GM18909 (cell line): ENCODE measurements around the gene RPL35.

Experiments
- ATAC-seq: cut with Tn5 transposase; IDR thresholded peaks from one replicate; pipeline ENCODE4 v1.9.1; 2021; ENCODE audit warnings: mild to moderate bottlenecking; ENCODE audit not compliant: unreplicated experiment, poor library complexity

RPL35 gene

DNA sequence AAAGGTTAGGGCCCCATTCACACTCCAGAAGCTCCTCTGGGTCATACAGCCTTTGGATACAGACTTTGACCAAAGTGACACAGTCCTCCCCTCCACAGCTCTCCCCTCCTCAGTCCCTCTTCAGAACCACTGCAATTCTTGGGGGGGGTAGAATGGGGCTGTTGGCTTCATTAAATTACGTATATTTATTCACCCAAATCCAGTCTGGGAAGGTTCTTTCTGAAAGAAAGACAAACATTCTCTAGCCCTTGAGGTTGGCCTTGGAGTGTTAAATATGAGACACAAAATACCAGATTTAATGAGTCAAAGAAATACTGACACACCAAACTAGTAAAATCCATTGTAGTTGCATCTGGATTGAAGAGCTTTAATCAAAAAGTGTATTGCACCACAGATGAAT, 16.3 kb upstream of the RPL35 start:
- no peak for ATAC-seq

DNA sequence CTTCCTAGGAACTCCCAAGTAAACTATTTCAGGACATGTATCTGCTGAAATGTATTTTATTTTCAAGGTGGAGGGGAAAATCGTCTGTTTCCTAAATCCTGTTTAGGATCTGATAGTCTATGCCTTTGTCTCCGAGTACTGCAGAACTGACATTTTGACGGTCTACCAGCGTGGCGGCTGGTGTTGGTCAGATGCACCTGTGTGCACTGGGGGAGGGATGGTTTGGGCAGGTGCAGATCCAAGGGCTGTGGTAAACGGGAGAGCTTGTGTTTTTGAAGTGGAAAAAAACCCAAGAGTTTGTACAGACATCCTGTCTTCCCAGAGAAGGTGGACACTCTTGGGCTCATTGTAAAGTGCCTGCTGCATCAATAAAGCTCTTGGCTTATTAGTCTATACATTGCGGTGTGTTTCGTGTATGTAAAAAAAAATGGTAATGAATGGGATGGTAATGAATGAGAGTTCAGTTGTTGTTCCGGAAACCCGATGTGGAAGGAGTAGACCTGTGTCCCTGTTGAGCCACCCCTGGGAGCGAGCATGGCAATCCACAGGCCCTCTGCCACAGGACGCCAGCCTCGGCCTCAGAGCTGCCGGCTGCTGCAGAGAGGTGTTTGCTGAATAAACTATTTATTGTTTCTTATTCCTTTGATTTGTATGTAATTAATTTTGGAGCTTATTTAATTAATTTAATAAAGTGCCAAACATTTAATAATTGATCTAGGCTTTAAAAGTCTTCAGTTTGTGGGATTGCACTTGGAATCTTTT, 15.4 kb upstream of the RPL35 start:
- ATAC-seq, result no peak

DNA sequence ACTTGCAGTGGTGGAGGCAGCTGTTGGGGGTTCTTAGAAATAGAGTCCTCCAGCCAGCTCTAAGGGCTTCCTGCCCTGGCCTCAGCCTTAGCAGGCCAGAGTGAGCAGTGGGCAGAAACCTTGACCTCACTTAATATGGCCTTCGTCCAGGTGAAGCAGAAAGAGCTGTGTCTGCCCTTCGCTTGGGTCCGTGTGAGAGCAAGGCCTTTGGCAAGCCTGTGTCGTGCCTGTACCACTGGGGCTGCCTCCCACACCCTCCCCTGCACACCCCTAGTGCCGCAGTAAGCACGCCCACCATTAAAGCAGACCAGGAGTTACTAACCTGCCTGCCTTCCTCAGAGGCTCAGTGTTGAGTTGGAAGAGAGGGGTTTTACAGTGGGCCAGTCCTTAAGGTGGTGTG, 13.7 kb upstream of the RPL35 start:
- ATAC-seq, result no peak

DNA sequence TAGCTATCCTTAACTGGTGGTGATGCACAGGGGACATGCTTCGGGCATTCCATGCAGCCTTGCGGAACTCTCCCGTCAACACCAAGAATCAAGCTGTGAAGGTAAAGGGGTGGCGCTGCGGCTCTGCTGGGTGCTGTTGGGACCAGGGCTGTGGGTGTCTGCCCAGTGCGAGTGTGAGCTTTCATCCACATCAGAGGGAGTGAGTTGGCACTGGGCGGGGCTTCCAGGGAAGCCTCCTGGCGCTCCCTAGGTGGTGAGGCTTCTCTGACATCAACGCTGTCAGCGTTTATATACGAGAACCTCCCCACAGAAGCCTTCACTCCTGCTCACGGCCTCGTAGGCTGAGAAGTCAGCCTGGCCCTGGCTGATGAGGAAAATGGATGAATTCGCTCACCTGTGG, 11.9 kb upstream of the RPL35 start:
- ATAC-seq, result no peak

DNA sequence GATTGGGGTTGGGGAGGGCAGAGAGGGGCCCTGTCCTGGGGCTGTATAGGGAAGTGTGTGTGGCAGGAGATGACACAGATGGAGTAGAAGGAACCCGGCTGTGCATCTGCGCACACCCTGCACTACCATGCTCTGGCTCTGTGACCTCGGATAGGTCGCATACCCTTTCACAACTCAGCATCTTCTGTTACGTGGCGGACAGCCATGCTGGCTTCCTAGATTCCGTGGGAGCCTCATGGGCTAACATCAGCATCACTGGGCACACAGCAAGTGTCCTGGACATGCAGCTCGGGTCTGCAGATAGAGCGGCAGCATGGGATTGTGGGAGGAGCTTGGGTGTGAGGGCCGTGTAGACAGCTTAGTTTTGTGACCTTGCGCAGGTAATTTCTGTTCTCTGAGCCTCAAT, 9.4 kb upstream of the RPL35 start:
- ATAC-seq, result no peak

DNA sequence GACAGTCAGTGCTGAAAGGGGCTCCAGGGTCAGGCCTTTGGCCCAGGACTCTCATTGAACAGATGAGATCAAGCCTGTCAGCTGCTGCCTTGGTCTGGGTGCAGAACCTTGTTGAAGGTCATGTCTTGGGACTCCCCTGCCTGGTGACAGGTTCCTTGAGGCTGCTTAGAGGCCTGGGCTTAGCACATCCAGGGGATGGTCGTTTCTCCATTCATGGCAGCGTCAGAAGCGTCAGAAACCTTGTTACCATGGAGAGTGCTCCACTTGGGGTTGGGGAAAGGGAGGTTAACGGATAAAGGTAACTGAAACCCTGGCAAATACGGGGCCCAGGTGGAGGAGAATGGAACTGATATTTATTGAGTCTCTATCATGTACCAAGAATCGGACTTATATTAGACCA, 9.0 kb upstream of the RPL35 start:
- no peak for ATAC-seq

DNA sequence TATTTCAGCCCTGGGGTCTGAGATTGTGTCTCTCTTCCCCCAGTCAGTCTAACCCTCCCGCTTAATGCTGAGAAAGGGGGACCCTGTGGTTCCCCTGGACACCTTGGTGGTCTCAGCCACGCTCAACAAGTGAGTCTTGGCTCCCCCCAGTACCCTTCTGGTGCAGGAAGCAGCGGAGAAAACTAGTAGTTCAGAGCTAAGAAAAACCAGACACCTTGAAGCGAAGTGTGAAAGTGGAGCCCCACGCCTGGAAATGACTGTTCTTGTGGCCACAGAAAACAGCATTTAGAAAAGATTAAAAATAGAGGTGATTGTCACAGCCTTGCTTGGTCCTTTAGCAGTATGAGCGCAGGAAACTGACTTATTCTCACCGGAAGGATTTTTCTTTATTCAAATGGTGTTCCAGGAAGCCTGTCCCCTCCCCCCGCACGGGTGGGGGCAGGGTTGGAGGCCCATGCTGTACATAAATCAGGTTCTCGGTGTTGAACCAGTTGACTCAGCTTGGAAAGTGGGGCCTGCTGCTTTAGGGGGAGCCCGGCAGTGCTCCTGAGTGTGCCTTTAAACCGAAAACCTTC, 8.3 kb upstream of the RPL35 start:
- peak; percentile 31 for ATAC-seq

DNA sequence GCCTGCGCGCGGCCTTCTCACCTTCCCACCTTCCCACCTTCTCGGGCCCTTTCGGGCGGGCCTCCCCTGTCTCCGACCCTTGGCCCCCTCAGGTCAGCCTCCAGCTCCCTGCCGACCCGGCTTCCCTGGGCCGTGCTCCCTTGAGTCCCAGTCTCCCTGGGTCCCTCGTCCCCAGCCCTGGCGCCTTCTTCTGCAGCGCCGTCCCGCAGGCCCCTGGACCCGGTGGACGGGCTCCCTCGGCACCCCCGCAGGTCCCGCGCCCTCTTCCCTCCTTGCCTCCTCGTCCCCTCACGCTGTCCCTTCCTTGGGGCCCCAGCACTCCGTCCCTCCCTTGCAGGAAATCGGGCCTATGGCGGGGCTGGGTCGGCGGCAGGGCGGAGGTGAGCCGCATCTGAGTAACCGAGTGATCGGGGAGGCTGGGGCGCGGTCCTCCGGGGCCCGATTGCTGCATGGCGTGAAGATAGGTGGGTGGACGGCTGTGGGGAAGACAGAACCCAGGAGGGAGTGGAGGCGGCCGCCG, 7.8 kb upstream of the RPL35 start:
- peak; percentile 17 for ATAC-seq

DNA sequence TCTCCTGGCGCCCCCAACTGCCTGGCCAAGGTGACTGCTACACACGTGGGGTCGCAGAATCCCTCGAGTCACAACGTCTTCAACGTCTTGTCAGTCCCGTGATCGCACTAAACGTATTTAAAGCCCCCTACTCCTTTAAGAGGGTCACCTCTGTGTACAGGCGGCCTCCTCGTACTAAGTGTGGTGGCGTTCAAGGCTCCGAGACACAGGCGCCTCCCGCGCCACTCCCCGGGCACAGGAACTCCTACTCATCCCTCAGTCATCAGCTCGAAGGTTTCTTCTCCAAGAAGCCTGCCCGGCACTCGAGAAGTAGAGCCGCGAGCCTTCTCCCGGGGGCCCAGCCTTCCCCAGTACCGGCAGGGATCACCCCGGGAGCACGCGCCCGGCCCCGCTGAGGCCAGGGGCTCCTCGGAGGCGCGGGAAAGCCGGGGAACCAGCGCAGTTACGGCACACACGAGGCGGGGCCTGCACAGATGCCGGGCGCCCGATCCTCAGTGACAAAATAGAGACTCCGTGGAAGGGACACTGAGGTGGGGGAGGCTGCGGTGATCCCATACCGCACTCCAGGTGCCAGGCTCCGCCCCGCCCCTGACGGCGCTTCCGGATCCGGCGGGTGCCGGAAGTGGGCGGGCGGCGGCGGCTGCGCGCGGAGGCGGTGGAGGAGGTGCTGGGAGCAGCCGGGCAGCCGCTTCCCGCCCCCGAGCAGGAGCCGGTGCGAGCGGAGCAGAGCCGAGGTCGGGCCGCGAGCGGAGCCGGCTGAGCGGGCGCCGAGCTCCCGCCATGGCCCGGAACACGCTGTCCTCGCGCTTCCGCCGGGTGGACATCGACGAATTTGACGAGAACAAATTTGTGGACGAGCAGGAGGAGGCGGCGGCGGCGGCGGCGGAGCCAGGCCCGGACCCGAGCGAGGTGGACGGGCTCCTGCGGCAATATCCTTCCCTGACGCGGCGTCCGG, 7.0 kb upstream of the RPL35 start:
- ATAC-seq, result peak; percentile 77

DNA sequence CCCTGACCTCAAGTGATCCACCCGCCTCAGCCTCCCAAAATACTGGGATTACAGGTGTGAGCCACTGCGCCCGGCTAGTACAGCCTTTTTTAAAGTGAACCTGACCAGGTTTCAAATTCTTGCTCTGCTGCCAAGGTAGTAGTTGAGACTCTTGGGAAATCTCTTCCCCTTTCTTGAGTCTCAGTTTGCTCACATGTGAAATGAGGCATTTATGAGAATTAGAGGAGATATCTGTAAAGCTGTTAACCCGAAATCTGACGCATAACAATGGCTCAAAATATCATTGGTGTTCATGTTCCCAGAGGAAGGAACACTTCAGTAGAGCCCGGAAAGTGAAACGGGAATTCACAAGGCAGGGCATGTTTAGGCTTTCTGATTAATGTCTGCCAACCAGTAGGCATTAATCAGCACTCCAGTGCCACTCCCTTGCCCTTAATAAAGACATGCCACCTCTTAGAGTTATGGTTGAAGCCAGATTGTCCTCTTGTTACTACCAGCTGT, 1.7 kb upstream of the RPL35 start:
- no peak for ATAC-seq

DNA sequence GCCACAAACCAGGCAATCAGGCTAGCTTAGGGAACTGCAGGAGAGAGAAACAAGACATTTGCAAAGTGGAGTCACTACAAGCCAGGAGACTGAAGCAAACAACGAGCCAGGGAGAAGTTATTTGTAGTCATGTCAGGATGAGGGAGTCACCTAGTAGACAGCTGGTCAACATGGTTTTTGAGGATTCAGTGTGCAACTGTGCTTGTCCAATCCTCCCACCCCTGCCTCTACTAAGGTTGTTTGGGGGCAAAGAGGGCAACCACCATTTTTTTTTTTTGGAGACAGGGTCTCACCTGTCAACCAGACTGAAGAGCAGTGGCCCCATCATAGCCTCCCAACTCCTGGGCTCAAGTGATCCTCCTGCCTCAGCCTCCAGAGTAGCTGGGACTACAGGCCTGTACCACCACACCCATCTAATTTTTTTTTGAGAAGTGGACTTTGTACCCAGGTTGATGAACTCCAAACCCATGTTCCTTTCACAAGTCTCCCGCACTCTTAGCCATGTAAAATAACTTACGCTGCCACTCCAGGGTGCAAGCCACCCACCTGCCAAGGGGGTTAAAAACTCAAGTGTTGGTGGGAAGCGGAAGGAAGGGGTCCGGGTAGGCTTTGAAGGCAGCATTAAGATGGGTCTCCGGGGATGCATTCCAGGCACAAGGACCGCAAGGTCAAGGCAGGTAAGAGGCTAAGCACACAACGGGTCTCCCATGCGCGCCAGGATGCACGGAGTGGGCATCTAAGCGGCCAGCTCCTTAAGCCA, 995 bp downstream of the RPL35 start:
- ATAC-seq, result no peak

DNA sequence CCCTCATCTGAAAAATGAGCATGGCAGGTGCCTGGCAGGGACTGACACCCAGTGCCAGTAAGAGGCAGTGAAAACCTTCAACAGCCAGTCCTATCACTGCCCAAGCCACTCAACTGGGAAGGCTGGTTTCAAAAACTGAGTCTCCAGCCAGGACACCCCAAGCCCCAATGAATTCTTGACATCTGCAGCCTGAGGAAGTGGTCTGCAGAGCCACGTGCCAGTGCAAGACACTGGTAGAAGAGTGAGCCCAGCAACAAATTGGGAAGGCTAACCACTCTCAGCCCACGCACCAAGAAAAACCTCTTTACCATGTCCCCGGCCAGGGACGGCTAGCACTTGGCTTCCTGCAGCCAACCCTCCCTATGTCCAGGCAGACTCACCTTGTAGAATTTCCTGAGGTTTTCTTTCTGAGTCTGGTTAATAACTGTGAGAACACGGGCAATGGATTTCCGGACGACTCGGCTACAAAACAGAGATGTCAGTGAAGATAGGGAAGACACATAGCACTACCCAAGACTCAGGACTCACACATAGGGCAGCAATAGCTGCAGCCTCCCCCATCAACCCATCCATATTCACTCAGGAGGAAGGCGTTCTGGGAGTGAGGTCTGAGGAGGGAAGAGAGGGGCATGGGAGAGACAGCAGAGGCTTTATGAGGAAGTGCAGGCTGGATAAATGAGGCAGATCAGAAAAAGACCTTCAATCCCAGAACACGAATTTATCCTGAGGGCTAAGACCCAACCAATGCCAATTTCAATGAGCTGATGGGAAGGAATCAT, 1.8 kb downstream of the RPL35 start:
- ATAC-seq, result no peak

DNA sequence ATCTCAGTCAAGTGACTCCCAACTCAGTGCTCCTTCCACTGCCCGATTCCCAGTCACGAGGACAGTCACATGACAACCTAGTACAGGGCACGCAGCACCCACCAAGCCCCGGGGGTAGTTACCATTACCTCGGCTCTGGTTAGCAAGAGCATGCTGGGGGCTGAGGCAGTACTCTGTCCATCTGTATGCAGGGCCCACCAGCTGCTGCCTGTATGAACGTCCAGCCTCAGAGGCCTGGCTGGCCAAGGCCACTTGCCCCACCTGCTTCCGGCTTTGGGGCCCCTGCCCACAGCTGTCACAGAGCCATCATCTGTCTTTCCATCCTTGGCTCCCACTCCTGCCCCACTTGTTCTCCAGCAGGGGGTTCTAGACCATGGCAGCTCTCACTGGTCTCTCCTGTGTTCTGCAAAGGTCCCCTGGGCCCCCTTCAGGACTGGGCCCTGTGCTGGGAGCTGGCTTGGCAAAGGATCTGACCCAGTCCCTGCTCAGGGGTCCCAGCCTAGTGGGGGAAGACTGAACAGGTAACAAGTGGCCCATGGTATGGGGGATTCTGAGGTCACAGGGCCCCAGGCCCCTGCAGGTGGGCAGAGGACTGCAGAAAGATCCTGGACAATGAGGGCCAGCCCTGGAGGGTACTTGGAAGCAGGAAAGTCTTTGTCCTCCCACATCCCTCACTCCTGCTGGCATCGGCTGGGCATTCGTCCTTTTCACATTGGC, 3.3 kb downstream of the RPL35 start:
- ATAC-seq, result no peak

DNA sequence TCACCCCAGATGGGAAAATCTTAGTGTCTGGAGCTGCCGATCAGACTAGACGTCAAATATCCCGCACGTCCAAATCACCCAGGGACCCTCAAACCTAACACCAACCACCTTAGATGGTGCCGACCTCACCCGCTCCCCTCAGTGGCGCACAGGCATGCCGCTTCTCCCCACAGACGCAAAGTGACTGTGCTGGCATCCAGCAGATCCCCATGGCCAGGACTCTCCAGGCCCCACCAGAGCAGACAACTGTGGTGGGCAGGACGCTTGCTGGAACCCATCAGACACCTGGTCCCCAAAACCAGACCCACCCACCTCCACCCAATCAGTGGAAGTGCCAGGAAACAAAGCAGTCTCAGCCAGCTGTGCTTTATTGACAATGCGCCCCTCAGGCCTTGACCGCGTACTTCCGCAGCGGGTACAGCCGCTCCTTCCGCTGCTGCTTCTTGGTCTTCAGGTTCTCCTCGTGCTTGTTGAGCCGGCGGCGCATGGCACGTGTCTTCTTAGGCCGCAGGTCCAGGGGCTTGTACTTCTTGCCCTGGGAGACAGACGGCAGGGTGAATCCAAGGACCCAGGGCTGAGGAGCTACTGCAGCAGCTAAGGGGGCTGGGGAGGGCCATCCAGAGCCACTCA, 4.1 kb downstream of the RPL35 start:
- ATAC-seq, result no peak

DNA sequence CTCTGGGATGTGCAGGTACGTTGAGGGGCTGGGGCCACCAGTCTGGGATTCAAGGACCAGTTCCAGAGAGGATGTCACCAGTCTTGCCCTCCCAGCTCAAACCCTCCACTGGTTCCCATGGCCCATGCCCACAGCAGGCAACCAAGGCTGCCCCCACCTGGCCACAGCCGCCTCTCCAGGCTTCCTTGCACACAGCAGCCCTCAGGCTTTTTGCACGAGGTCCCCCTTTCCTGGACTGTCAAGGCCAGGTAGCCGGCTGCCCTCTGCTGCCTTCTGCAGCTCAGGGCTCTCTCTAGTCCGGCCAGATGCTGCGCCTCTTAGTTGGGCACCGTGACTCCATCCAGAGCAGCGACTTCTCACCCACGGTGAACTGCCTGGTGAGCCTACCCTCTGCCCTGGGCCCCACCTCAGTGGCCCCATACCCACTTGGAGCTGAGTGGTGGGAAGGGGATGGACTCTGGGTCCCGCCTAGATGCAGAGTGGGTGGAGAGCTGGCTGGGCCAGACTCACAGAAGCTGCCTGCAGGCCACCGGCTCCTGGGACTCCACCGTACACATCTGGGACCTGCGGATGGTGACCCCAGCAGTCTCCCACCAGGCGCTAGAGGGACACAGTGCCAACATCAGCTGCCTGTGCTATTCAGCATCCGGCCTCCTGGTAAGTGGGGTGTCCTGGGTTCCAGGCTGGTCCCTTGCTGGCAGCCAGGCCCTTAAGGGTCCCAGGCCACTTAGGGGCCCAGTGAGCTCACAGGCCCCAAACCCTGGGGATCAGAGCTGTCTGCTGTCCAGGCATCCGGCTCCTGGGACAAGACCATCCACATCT, 5.6 kb downstream of the RPL35 start:
- no peak for ATAC-seq

DNA sequence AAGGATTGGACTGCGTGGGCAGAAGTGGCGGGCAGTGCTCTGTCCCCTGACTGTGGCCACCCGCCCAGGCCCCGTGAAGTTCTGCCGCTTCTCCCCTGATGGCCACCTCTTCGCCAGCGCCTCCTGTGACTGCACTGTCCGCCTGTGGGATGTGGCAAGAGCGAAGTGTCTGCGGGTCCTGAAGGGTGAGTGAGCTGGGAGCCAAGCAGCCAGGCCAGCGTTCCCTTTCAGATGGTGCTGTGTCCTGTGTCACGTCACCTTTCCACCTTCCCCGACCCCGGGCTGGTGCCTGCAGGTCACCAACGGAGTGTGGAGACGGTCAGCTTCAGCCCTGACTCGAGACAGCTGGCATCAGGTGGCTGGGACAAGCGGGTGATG, 6.2 kb downstream of the RPL35 start:
- no peak for ATAC-seq

DNA sequence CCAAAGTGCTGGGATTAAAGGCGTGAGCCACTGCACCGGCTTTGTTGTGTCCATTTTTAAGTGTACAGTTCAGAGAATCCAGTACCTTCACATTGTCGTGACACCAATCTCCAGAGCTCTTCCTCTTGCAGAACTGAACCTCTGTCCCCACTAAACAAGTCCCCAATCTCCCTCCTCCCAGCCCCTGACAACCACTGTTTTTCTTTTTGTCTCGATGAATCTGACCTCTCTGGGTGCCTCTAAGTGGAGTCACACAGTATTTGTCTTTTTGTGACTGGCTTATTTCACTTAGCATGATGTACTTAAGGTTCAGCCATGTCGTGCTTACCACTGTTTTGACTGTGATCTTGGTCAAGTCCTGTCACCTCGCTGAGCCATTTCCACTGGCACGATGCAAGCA, 6.9 kb downstream of the RPL35 start:
- no peak for ATAC-seq
